ENCODE measurements around the gene CTTN.

CTTN gene

DNA sequence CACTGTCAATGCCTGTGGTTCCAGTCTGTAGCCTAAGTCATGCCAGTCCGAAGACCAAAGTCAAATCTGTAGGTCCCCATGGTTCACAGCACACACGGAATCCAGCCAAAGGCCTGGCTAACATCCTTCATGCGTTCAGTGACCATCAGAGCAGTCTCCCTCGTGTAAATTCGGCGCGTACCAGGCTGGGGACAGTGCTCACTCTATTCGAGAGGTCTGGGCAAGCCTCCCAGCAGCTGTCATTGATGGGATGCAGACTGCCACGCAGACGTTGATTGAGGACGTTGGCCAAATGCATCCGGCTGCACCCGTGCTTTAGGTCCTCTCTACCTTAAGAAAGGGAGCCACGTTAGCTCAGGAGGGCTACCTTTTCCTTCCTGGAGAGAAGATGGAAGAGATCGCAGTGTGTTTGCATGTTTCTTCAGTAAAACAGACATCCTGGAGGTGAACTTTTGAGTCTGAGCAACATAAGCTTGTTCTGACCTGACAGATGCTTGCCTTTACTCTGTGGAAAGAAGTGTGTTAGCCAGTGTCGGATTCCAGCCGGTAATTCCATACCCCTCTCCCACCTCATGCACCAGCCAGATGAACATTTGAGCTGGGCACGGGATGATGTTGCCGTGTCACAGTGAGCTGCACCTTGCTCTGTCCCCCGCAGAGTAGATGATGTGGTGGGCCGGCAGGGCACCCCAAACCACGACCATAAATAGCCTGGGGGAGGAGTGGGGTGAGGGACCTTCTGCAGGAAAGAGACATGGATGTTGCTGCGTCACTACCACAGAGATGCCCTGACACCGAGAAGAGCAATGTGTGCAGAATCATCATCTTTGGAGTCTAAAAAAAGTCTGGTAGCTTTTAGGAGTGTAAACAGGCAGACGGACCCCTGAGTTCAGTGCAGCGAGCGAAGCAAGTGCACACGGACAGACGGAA, 12.2 kb downstream of the CTTN start:
- no peak for DNase-seq

DNA sequence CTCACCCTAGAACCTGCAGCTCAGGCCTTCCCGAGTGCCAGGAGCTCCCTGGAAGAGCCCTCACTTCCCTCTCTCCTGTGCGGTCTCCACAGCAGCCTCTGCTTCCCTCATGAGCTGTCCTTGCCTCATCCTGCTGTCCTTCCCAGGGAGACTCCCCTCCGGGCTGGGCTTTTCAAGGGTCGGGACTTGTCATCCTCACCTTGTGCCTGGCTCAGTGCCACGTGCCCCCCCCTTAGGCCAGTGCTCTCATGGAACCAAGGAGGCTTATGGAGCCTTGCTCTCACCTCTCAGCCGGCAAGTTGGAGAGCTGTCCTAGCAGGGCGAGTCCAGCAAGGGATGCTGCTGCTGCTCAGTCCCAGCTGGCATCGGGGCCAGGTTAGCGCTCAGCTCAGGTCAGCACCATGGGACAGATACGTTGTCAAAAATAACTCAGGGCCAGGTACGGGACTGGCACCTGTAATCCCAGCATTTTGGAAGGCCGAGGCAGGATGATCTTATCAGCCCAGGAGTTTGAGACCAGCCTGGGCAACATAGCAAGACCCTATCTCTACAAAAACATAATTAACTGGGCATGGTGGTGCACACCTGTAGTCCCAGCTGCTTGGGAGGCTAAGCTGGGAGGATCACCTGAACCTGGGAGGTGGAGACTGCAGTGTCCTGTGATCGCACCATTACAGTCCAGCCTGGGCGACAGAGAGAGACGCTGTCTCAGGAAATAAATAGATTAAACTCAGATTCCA, 13.6 kb downstream of the CTTN start:
- DNase-seq: no peak

DNA sequence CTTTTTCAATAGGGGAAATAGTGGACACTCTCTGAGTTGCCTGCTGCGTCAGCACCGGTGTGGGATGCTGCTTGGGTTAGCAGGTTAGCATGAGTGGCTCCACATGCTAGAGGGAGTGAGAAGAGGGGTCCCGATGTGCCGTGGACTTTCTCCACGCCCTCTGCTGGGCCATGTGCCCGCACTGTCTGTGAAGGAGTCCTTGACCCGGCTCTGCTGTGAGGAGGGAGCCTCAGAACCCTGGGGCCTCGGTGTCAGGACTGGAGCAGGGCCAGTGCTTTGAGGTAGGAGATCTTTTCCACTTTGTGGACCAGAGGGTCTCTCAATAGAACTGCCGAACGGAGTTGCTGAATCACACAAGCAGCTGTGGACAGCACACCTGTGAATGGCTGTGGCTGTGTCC, 14.8 kb downstream of the CTTN start:
- DNase-seq: no peak

DNA sequence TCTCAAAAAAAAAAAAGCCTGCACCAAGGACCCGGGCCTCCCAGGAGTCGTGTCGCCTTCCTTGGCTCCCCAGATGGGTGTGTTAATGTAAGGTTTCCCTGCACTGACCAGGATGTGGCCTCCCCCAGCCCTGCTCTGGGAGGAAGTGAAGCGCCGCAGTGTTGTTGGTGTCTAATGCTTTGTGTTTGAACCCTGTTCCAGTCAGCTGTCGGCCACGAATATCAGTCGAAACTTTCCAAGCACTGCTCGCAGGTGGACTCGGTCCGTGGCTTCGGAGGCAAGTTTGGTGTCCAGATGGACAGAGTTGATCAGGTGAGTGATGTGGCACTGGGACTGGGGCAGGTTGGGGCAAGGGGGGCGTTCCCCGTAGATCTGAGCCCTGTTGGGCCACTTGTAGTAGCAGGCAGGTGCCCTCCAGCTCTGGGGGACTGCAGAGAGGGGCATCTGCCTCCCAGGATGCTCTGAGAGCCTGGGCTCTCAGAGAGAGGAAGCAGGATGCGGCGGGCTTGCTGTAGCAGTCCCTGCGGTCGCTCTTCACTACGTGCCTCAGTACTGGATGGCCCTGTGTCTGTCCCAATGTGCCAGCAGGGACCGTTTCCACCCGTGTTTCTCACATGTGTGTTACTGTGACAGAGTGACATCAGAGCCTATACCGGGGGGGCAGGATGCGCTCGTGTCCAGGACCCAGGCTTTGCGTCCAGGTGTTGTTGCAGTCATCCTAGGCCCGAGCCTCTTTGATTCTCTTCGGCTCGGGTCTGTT, 16.2 kb downstream of the CTTN start:
- DNase-seq: no peak

DNA sequence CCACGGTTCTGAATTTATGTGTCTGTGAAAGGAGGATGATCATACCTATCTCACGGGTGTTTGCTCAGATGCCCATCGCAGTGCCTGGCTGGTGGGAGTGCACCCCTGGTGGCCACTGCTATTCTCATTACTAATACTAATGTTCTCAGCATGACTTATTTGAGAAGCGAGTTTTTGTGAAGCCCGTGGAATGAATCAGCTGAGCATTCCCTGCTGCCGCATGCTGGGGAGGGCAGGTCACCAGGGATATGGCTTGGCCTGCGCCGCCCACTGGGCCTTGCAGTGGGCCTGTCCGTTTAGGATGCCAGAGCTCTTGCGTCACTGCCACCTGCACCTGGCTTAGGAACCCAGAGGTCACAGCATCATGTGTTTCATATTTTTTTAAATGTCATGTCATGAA, 16.9 kb downstream of the CTTN start:
- DNase-seq: peak; percentile 93

DNA sequence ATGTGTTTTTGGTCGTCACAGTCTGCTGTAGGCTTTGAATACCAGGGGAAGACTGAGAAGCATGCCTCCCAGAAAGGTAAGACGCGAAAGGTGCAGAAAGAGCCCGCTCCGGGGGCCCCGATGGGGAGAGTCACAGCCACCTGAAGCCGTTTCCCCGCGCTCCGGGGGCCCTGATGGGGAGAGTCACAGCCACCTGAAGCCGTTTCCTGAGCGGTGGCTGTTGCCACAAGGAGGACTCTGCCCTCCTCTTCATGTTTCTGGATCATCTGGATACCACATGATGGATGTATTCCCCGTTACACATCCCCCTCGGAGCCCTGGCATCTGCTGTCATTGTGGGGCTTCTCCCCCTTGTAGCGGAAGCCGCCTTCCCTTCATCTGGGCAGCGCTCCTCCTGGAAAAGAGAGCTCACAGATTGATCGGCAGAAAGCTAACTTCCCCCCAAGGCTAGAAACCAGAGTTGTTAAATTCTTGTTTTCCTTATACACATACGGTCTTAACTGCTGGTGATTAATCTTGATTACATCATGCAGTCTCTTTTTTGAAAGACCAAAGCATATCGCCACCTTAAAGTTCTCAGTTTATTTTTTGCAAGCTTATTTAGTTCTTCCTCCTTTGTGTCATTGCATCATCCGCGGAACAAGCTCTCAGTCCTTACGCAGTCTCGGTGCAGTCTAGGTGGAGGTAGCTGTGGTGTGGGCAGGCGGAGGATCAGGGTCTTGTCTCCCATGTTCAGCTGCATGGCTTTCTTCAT, 17.5 kb downstream of the CTTN start:
- DNase-seq: peak; percentile 35

DNA sequence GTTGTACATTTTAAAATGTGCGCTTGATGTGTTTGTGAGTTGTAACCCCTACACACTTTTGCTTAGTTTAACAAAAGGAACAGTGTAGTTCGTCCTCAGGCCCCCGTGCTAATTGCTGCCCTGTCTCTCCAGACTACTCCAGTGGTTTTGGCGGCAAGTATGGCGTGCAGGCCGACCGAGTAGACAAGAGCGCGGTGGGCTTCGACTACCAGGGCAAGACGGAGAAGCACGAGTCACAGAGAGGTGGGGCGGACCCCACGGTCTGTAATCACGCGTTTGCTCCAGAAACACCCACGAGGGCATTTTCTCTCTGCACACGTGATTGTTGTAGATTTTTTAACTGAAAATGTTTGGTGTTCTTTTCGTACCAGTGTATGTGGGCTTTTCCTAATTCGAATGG, 18.6 kb downstream of the CTTN start:
- no peak for DNase-seq

DNA sequence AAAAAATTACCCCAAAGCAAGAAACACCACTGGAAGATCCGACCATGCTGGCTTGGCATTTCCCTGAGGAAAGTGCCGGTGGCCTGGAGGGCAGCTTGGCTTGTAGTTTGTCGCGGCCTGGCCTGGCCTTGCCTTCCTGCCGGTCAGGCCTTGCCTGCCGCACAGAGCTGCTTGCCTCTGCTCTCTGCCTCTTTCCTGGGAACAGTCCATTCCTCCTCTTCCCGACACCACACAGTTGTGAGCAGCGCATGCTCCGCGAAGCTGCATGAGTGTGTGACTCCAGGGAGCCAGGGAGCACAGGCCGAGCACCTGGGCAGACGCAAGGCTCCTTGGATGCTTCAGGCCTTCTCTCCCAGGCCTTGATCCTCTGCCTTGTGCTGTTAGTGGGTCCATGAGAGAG, 19.8 kb downstream of the CTTN start:
- DNase-seq: no peak

DNA sequence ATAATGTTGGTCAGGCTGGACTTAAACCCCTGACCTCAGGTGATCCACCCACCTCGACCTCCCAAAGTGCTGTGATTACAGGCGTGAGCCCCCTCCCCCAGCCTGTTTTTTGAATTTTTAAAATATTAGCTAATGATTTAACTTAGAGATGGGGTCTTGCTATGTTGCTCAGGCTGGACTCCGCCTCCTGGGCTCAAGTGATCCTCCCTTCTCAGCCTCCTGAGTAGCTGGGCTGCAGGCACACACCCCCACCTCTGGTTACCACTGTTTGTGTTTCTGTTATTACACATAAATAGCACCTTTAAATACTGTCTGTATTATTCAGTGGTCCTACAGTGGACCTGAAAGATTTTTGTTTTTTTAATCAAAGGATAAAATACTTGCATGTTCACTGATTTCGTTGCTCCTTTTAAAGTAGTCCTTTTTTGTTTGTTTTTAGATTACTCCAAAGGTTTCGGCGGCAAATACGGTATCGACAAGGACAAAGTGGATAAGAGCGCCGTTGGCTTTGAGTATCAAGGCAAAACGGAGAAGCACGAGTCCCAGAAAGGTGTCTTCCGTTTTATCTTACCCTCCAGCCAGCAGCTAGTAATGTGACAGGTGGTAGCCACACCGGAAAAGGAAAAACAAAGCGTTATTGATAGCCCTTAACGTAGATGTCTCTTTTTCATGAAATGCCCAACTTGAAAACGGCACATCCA, 21.1 kb downstream of the CTTN start:
- DNase-seq: no peak

DNA sequence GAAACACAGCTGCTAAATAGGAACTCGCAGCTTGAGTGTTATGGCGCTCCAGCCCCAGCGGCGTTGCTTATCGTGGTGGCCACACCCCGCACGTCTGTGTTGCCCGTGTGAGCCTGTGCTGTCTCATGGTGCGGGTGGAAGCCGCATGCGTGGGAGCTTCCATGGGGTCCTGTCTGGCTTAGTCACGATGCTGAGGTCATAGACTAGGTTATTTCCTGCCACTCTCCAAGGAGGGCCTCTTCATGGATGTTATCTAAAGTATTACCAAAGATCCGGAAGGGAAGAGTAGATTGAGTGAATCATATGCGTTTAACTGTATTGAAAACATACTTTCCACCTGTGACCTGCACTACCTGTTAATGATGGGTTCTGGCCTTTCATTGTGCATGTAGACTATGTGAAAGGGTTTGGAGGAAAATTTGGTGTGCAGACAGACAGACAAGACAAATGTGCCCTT, 21.7 kb downstream of the CTTN start:
- DNase-seq: peak; percentile 74

DNA sequence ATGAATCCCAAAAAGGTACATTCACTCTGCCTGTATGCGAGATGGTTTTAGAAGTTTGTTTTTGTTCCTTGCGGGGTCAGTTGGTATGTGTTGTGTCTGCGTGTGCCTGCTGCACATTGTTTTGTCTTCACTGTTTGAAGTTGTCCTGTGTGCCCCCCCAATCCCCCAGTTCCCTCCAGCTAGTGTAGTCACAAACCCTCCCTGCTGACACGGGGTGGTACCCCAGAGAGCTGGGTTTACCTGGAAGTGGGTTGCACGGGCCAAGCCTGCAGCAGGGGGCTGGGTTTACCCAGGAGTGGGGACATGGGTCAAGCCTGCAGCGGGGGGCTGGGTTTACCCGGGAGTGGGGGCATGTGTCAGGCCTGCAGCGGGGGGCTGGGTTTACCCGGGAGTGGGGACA, 22.2 kb downstream of the CTTN start:
- DNase-seq: no peak

DNA sequence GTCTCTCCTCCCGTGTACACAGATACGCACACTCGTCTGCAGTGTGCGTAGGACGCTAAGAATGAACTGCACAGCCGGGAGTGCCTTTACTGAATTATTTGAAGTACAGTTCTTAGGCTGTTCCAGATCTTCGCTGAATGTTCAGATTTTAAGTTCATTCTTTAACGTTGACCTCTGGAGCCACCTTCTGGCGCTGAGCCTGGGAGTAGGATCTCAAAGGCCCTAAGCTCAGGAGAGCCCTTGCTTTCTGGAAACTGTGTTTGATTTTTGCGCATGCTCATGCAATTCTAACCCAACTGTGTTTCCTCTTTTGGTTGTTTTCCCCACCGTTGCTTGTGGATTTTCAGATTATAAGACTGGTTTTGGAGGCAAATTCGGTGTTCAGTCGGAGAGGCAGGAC, 22.8 kb downstream of the CTTN start:
- DNase-seq: no peak

DNA sequence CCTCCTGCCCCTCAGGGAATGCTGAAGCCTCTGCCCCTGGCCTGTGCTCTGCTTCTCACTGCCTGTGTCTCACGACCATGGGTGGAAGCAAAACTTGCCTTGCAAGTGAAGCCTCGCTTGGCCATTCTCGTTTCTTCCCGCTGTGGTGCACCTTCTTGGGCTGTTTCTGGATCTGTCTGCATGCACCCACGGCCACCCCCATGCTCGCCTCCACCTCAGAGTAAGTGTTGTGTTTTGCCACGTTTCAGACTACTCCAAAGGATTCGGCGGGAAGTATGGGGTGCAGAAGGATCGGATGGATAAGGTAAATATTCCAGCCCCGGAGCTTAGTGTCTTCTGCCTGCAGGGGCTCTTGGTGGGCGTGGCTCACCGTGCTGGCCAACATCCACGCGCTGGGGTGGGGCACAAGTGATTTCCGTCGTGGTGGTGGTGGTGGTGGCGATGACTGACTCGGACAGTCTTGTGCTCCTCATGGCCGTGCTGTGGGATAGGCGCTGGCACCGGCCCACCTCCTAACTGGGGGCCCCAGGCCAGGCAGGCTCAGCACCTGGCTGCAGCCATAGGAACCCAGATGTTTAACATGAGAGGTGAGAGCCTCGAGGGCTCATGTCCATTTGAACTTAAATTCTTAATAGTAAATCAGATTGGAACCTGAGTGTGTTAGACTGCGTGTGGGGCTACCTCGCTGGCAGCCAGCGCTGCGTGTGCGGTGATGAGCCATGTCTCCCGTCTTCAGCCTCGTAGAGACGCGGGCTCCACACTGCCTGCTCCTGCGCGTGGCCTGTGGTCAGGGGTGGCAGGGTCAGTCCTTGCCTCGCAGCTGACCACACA, 24.6 kb downstream of the CTTN start:
- no peak for DNase-seq

DNA sequence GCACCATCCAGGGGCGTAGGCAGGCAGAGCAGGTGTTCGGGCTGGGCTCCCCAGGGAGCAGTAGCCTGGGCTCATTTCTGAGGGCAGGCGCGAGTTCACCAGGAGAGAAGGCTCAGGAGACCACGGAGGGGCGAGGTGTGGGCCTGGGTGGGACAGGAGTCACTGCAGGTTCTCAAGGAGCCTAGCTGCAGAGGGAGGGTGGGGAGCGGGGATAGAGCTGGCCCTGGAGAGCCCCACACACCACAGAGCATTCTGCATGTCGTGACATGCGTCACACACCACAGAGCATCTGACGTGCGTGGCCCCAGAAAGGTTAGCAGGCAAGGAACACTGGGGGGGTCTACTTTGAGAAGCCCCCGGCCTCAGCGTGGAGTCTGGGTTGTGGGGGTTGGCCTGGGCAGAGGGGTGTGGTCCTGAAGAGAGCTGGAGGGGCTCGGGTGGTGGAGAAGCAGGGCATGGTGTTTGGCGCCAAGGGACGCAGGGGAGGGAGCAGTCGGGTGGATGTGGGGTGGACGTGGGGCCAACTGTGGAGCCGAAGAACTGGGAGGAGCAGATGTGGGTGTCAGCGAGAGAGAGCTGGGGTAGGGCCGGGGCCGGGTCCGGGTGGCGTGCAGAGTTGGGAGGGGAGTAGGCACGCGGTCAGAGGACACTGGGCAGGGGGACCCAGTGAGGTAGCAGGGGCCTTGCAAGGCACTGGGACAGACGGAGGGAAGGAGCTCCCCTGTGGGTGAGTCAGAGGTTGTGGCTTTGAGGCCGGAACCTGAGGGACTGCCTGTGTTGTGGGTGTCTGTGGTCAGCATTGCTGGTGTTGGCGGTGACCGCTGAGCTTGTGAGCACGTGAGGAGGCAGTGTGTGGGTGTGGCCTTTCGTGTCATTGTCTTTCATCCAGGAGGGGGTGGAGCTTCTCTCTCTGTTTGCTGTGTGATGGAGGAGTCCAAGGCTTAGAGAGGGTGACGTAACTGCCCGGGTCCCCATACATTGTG, 25.5 kb downstream of the CTTN start:
- DNase-seq: peak; percentile 94

DNA sequence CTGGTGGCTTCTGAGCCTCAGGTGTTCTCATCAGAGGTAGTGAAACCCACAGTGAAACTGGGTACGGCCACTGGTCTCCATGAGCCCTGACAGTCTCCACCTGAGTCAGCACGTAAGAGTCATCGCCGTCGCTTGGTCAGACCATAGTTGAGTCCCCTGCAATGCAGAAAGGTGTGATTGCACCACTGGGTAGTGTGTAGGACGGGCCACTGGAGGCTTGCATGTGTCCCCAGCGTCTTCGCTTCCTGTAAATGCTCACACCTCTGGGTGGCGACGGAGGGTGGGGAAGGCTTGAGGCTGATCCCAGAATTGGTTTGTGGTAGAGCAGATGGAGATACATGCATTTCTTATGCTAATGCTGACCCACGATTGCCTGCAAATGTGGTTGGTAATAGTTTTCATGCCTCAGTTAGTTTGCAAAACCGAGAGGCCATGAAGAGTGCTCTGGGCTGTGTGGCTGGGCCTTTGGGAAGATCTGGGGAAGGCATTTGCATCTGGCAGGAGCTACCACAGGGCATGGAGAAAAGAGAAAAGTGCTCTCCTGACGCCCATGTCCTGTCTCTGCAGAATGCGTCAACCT, 26.5 kb downstream of the CTTN start:
- DNase-seq: no peak

DNA sequence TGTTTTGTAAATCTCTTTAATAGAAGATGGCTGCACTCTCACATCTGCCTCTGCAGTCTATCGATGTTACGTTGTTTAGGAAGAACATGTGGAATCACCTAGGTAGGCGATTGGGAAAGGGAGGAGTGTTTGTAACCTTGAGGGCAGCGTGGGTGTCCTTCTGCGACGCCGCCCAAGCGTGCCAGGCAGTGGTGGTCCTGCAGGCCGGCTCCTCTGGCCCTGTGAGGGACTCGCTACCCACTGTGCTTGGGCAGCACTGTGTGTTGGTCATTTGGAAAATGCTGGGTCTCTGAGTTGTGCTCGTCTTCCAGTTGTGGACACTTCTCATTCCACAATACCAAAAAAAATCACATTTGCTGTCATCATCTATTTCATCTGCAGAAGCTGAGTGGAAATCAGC, 29.1 kb downstream of the CTTN start:
- DNase-seq: no peak

DNA sequence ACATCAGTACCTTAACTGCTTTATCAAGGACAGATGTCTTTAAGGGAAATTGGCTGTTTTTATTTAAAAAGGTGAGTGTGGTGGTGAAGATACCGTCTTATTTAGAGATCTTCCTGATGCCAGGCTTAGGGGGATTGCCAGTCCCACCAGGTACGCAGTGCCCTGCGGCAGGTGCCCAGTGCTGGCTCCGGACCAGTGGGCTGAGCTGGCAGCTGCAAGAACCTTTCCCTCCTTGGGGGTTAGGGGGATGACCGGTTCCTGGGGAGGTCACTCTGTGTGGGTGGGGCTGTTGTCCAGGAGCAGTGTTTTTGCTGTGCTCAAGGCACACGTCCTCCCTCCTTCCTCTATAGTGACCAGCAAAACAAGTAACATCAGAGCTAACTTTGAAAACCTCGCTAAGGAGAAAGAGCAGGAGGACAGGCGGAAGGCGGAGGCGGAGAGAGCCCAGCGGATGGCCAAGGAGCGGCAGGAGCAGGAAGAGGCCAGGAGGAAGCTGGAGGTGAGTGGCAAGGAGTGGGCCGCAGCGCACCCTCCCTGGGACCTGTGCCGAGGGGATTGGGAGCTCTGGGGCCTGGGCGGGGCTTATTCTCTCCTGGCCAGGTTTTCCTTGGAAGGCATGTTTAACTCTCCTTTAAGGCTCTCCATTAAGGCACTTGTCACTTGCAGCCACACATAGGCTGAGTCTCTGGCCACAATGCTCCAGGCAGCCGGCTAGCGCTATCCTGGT, 30.5 kb downstream of the CTTN start:
- DNase-seq: no peak

DNA sequence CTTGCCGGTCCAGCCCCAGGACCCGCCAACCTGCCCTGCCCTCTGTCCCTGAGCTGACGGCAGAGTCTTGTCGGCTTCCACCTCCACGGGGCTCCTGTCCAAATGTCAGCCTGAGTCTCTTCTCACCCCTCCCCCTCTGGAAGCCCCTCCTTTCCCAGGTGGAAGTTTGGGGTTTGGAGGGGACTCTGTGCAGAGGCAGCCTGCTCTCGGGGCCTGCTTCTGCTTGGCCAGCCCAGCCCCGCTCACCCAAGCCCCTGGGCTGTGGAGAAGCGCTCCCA, 31.0 kb downstream of the CTTN start:
- DNase-seq: no peak
